OCI-LY1 (cell line): ENCODE results near the gene GBA2.

Experiments used
- CTCF ChIP-seq: fragments of 200-600 bp; sonication (generic), shearing (Covaris generic); IDR thresholded peaks from 2 replicates; pipeline ENCODE4 v1.5.1; 2017; ENCODE audit warnings: mild to moderate bottlenecking, antibody characterized with exemption, low read length, moderate library complexity, mixed read lengths
- EZH2 ChIP-seq: fragments of 200-600 bp; sonication (generic), shearing (Covaris generic); IDR thresholded peaks from 2 replicates; pipeline ENCODE4 v1.8.0; 2017; ENCODE audit warnings: borderline replicate concordance, mixed run types, mild to moderate bottlenecking, antibody characterized with exemption, low read length, moderate library complexity, mixed read lengths

- no peak for TF ChIP-seq CTCF
- no peak for TF ChIP-seq EZH2
These were observed 20.7 kb upstream of the GBA2 start for GRCh38 chr9:35769763-35770162.
